C4-2B (cell line): ENCODE data around the gene DCLK1.

Experiments
- H3K27ac ChIP-seq: fragments of 450-650 bp; 2 replicates; pipeline ENCODE4 v1.5.1; 2017
- CTCF ChIP-seq: fragments of 450-650 bp; conservative IDR thresholded peaks from 2 replicates; pipeline ENCODE4 v1.5.1; 2017; ENCODE audit warnings: mild to moderate bottlenecking
- ZFX ChIP-seq: fragments of 450-650 bp; IDR thresholded peaks from 2 replicates; pipeline ENCODE4 v1.6.1; 2017

The DCLK1 gene

GRCh38 chr13:35898041-35898440, 233.1 kb downstream of the DCLK1 start:
- TF ChIP-seq CTCF (no peak), ZFX (no peak)

DNA sequence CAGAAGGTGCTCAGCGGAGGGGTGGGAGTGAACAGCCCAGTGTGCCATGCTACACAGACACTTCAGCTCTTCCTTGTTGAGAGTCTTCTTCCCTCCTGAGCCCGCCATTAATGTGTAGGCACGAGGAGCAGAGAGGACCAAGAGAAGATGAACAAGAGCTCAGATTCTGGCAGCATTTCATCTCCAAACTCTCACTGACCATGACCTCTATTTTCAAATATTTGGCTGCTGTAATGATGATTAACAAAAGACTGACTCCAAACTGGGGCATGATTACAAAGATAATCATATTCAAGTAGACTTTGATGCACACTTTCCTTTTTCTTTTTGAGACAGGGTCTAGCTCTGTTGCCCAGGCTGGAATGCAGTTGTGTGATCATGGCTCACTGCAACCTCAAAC, 236.5 kb downstream of the DCLK1 start:
- no peak for TF ChIP-seq ZFX
- no peak for TF ChIP-seq CTCF
- no peak overlapping the region for H3K27ac ChIP-seq

More at GRCh38 chr13:35898041-35898440, 233.1 kb downstream of the DCLK1 start:
- H3K27ac ChIP-seq, result no peak overlapping the region

GRCh38 chr13:35892837-35893814, 238.1 kb downstream of the DCLK1 start:
- H3K27ac ChIP-seq, result no peak overlapping the region

GRCh38 chr13:35891507-35892441, 239.4 kb downstream of the DCLK1 start:
- no peak overlapping the region for H3K27ac ChIP-seq
- no peak for TF ChIP-seq CTCF
- no peak for TF ChIP-seq ZFX

More at GRCh38 chr13:35892837-35893814, 238.1 kb downstream of the DCLK1 start:
- TF ChIP-seq ZFX, result no peak
- no peak for TF ChIP-seq CTCF

- no peak for TF ChIP-seq CTCF
- no peak for TF ChIP-seq ZFX
- H3K27ac ChIP-seq, result no peak overlapping the region
Measured at GRCh38 chr13:35889560-35889959, 241.6 kb downstream of the DCLK1 start.

GRCh38 chr13:35888981-35889380, 242.2 kb downstream of the DCLK1 start:
- no peak overlapping the region for H3K27ac ChIP-seq
- TF ChIP-seq ZFX (no peak), CTCF (no peak)

- TF ChIP-seq CTCF (no peak), ZFX (no peak)
- no peak overlapping the region for H3K27ac ChIP-seq
Measured at GRCh38 chr13:35888457-35888883, 242.7 kb downstream of the DCLK1 start.
